Right hindlimb (tissue), 1 donor: ENCODE measurements around the gene JARID2.

ENCODE experiments used
- DNase-seq: peaks from one replicate; pipeline ENCODE4 v3.0.0-alpha.2; 2018

JARID2 gene

DNA sequence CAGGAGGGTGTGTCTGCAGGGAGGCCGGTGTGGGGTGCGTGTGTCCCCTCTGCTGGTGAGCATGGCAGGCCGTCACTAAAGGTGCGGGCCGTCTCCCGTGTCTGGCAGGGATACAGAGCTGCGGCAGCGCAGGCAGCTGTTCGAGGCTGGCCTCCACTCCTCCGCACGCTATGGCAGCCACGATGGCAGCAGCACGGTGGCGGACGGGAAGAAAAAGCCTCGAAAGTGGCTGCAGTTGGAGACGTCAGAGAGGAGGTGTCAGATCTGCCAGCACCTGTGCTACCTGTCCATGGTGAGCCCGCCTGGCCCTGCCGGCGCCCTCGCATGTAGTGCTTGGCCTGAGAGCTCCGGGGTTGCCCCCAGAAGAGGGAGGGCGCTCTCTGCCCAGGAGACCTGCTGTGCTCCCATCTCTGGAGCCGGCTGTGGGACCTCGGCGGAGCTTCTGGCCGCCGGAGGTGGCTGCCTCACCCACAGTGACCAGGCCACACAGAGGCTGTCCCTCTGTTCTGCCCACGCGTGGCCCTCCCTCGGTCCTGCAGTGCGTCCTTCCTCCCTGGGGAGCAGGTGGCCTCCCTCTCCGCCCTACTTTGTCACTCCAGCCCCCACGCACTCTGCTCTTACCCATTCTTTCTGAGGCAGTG, 267.4 kb downstream of the JARID2 start:
- no peak for DNase-seq

DNA sequence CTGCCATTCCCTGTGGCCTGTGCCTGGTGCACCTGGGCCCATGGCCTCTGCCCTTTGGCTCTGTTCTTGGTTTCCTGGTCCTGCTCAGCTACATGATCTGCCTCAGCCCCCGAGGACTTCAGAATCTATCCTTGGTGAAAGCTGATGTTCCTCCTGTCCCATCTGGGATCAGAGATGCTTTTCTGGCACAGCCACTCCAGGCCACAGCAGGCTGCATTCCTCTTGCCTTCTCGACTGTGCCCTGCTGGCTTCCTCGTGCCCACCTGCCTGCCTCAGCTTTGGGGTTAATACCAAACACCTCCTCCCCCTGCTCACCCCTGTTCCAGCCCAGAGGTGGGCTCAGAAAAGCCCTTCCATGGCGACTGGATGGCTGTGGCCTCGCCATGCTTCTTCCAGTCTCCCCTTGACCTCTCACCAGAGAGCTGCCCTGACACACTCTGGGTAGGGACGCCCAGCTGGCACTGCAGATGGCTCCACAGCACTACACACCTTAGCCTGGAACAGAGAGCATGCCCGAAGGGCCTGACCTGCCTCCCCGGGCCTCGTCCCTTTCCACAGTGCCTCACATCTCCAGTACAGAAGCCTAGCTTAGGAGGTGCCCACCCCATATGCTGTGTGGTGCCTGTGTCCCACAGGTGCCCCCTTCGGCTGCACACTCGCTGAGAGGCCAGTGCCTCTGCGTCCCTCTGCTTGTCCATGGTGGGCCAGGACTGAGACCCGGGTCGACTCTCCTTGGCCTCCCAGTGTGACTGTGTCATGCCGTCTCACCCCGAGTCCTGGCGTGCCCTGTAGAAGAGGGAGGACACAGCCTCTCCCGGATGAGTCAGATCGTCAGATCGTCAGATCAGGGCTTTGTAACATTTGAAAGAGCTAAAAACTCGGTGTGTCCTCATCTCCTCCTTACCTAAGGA, 268.2 kb downstream of the JARID2 start:
- DNase-seq: no peak

DNA sequence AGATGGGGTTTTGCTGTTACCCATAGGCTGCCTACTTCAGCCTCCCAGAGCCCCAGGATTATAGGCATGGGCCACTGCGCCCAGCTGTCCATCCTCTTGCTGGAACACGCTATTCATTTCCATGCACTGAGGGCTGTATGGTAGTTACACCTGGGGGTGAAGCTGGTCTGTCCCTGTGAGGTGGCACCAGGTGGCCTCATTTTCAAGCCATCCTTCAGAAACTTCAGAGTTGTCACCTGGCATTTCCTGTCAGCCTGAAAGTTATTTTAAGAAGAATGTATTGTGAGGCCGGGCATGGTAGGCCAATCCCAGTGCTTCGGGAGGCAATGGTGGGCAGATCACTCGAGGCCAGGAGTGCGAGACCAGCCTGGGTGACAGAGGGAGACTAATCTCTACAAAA, 269.4 kb downstream of the JARID2 start:
- no peak for DNase-seq

DNA sequence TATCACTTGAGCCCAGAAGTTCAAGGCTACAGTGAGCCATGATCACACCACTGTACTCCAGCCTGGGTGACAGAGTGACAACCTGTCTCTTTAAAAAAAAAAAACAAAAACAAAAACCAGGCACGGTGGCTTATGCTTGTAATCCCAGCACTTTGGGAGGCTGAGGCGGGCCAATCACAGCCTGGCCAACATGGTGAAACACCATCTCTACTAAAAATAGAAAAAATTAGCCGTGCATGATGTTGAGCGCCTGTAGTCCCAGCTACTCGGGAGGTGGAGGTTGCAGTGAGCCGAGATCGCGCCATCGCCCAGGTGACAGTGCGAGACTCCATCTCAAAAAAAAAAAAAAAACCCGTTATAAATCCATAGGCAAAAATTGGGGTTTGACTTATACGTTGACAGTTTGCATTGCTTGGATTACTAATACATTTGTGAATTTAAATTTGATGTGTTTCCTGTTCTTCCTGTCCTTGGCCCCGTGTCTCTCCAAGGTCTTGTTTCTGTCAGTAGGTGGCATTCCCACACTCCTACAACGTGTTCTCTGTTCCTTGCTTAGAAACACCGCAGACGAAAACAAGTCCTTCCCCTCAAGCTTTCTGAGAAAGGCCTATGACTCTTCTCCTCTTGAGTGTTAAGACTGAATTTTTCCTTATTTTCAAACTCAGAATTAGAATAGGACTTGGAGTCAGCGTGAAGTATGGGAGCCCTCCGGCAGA, 269.9 kb downstream of the JARID2 start:
- DNase-seq: no peak

DNA sequence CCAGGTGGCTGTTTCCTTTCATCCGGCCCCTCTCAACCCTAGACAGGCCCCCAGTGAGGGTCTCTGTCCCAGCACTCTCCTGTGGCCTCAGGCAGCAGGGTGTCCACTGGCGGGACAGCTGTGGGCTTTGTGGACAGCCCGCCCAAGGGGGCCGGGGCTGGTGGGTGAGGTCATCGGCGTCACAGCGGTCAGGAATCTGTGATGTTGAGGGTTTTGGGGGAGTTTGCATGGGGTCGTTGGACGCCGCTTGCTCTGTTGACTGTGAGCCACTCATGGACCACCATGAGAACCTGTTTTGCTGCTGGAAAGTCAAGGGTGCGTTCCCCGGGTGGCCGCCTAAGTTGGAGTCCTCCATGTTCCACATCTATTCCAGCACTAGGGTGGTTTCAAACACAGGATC, 270.5 kb downstream of the JARID2 start:
- DNase-seq: no peak

DNA sequence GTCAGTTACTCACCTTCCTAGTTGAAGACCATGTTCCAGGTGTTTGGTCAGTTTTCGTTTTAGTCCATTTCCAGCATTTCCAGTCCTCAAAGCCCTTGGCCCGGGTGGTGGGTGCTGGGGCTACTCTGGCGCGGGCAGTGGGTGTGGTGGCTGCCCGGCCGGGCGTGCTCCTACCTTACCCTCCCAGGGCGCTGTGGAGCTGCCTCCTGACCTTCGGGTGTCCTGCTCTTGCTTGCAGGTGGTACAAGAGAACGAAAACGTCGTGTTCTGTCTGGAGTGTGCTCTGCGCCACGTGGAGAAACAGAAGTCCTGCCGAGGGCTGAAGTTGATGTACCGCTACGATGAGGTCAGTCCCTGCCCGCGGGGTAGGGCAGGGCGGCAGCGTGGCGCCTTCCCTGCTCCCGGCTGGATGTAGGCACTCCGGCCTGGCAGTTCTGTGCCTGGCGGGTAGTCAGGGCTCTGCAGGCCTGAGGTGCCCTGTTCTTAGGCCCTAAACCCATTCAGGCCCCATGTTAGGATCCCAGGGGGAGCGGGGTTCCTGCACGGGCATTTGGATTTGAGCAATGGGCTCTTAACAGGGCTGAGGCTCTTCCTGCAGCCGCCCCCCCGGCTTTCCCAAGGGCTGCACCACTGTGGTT, 271.2 kb downstream of the JARID2 start:
- DNase-seq: no peak

DNA sequence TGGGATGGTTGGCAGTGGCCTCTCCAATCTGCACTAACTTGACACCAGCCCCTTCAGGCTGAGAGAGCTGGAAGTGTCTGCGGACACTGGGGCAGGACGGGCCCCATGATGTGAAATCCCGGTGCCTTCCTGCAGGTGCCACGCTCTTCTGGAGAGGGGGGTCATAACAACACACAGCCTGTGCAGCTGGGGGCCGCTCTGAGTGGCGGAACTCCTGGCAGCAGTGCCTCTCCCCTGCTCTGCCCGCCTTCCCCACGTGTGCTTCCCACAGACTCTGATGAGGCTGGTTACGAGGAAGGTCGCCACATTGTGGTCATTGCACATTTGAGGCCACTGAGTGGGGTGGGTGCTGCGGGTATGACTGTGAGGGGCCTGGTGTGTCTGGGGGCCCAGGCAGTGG, 271.7 kb downstream of the JARID2 start:
- no peak for DNase-seq

DNA sequence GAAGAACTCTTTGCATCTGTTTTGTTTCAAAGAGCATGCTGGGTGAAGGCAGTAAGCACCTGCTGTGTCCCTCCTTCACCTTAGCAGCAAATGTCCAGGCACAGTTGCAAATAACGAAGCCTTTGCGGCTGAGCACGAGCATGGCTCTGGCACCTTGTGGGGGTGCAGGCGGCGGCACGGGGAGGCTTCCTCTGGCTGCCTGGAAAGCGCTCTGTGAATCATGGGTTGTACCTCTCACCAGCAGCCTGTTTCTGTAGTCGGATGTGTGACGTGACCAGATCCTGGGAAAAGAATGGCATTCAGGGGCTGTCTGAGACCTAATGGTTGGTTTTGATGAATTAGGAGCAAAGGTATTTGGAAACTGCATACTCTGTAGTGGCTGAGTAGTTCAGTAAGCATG, 272.2 kb downstream of the JARID2 start:
- DNase-seq: no peak

DNA sequence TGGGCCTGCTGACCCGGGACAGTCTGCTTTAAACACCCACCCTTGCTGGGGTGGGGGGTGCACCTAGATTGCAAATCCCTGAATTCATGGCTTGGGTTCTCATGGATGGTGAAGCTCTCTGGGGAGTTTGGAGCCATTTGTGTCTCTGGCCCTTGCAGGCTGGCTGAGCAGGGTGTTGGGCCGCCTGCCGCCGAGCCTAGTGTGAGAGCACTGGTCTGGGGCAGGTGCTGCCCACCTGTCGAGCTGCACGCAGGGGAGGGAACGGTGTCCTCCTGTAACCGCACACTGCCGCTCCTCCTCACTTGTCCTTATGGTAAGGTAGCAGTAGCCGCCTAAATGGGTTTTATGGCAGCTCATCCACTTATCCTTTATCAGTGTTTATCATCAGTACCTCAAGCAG, 273.0 kb downstream of the JARID2 start:
- no peak for DNase-seq

DNA sequence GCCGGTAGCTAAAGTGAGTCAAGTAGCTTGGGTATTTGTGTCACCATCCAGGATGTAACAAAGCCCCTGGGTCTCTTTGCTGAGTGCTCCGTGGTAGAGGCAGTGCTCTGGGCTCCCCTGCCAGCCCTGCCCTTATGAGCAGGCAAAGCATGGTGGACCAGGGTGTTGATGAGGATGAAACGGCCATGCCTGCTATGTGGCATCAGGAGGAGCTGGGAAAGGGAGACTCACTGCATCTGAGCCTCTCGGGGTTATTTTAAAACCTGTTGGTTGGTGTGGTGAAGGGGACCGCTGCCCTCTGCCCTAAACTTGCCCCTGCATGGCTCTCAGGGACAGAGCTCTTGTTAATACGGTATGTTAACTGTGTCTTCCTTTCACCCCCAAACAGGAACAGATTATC, 273.8 kb downstream of the JARID2 start:
- no peak for DNase-seq

DNA sequence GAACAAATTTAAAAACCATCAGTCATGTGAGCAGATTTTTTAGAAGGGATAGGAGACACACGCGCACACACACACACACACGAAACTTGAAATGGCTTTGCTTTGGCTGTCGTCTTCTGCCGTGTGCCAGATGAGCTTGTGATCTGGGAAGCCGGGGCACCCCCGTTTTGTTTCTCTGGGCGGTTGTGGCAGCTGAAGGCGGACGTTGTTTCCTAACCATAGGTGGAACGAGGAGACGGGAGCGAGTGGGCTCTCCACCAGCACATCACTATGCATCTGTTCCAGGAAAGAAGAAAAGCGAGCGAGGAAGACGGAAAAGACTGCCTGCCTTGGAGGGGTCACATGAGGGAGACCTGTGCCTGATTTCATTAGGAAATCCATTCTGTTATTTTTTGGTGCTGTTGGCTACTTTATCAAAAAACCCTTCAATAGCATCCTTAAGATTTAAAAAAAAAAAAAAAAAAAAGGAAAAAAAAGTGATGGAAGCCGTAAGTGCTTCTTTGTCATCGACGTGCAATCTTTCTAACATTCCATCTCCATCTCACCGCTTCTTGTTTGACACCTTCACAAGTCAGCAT, 274.8 kb downstream of the JARID2 start:
- no peak for DNase-seq

DNA sequence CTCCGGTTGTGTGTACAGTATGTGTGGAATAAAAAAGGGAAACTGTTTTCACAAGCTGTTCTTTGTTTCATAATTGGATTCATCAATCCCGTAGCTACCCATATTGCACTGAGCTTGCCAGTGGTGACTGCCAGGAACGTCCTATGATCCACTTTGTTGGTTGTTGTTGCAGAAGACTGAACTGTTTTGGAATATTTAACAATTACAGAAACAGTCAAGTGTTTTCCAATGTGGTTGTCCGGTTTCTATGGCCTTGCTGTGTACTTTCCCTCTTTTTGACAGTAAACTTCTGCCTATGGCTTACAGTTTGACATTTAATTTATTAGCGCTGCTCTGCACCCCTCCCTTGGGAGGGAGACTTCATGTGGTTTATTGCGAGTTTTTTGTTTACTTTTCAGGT, 275.7 kb downstream of the JARID2 start:
- no peak for DNase-seq

DNA sequence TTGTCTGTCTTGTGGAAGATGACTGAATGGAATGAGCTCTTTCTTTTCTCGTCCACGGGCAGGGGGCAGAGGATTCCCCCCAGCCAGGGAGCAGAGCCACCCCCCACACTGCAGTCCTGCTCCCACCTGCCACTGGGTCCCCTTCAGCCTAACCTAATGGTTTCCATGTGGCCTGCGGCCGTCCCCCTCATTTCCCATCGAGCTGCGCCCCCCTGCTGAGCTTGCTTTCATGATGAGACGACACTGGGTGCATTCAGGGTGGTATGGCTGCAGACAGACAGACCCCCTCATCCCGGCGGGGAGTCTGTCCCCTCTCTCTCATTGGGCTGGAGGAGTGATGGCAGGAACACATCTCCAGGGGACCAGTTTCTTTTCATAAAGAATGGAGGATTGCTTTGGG, 276.2 kb downstream of the JARID2 start:
- DNase-seq: no peak

DNA sequence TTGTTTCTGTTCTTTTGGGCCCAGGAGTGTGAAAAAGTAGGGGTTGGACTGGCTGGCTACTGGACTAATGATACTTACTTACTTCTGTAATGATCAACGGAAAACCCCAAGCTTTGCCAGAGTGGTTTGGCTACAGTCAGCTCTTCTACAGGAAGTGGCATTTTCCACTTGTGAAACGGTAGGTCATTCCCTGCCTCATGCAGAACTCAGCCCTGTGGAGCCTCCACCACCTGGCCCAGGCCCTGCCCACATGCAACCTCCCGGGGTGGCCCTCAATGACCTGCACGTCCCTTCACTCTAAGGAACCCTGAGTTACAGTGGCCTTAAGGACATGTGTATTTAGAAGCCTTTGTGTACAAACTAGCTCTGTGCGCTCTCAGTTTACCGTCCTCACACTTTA, 276.6 kb downstream of the JARID2 start:
- DNase-seq: no peak

DNA sequence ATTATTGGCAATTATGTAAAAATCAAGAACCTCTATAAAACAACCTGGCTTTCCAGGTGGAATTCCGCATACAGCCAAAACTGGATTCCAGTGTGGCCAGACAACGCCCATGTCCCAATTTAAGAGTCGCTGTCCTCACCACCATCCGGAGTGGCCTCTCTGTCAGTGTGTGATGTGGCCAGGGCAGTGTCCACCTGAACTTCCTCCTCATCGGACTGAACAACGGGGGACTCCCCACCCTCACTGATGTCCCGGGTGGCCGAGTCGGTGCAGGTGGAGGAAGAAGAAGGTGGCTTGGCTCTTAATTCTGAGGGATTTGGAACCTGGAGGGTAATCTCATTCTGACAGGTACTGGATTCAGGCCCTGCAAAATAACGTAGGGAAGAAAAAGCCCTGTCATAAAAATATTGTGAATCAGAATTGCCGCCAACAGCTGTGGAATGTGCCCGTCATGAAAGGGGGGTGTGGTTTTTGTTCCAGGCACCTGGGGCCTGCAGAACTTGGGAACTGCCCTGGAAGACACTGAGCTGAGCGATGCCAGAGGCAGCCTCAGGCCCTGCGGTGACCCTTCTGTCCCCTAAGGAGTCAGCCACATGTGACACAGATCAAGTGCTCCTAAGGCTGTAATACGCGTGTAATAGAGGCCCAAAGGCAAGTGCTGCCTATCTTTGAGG, 277.1 kb downstream of the JARID2 start:
- DNase-seq: no peak

DNA sequence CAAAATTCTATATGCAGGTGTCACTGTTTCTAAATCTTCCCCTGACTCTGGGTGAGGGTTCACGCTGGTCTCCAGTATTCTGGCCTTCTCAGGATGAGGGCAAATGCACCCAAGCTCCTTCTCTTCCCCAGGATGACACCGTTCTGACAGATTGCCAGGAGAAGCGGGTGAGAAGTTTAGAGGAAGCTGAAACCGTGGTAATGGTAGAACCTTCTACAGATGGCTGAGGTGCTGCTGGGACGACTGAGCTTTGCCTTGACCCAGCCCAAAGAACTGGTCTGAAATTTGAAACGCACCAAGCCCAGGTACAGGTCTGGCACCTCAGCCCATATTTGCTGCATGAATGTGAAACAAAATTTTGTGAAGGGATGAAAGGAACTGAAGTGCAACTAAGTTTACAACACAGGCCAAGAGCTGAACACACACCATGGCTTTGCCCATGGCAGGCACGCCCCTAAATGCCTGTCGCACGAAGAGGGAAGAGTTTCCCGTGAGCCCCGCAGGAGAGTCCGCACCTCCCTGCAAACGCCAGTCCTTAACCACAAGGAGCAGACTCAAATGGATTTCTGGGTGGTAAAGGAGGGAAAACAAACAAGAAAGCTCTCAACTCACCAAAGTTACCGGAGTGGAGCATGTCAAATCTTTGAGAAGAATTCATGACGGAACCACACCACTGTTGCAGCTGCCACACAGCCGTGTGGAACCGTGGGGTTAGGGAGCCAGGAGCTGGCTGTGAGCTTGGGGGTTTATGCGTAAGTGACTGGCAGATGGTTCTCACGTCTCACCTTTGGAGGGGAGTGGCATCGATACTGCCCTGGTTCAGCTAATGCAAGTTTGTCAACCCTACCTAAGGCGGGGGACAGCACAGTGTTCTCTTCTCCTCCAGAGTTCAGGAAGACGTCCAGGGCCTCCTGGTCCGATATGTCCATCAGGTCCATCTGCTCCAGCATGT, 278.1 kb downstream of the JARID2 start:
- DNase-seq: no peak

DNA sequence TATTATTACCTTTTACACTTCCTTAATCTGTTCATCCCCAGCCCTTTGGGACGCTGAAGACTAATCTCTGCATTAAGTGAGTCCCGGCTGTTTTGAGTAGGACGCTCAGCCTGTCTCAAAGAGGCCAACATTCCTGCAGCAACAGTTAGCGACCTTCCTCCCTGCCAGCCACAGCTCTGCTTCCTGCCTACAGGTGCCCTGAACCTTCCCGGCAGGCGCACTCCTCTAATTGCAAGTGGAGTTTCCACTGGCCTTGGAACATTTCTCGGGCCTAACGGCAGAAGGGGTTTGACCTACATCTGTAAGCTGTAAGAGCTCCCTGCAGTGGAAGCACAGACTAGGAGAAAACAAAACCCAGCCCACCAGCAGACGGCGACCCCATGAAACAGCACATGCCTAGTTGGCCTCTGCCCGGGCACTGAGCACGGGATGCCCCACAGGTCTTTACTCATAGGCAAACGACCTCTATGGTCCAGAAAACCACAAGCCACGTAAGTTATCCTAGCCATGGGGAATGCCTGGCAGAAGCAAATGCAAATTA, 279.1 kb downstream of the JARID2 start:
- DNase-seq: no peak

DNA sequence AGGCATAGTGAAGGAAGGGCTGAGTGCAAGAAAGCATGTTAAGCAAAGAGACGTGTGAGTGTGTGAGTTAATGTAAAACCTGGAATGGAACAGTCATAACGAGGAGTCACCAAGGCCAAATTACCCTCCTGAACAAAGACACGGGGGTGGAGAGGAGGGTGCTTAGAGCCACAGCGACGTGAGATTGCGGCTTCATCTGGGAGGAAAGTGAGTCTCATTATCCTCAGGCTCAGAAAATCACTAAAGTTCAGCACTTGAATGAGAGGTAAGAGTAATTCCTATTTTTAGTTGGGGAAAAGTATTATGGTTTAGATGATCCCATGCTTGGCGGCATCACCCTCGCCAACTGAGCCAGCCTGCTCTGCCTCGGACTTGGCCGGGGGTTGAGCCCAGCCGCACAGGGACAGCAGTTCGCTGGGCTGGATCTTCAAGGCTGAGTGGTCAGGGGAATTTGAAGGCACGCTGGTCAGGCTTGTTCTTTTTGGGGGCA, 280.4 kb downstream of the JARID2 start:
- DNase-seq: no peak

DNA sequence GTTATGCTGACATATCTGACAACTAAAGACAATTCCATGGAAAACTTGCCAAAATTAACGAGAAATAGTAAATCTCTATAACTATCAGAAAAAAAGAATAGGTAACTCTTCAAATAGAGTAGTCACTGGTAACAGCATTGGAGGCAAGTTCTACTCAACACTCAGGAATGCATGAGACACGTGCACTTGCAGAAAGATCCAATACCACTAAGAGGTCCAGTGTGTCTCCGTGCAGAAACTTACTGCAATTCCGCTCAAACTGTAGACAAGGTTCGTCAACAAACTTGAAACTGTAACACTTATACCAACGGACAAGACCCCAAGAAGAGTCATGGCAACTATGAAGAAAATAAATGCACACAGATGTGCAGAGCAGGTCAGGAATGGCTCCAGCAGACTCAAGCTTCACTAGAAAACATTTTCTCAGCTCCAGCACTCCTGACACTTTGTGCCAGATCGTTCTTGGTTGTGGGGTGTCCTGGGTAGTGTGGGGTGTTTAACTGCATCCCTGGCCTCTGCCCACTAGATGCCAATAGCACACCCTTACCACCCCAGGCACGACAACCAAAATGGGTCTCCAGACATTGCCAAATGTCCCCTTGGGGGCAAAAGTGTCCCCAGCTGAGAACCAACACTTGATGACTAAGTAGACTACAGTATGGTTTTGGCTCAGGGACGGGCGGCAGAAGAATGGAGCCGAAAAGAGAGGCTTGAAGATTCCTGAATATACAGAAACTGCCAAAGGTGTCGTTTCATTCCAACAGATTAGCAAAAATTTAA, 282.2 kb downstream of the JARID2 start:
- no peak for DNase-seq

DNA sequence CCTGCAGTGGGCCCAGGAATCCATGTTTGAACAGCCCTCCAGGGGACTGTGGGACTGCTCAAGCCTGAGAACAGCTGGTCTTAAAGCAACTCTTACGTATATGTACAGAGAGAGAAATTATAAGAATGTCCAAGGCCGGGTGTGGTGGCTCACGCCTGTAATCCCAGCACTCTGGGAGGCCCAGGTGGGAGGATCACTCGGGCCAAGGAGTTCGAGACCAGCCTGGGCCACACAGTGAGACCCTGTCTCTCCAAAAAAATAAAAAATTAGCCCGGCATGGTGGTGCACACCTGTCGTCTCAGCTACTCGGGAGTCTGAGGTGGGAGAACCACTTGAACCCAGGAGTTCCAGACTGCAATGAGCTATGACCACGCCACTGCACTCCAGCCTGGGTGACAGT, 283.0 kb downstream of the JARID2 start:
- no peak for DNase-seq
